ENCODE measurements around the gene ZNF521. TPM values are rescaled to one million over a fixed set of nuclear protein-coding genes. Genes with fewer than 3 reads are reported as not detected.

ZNF521 gene
- total RNA-seq, 2 donors from 2014 or later = 8.0 to 17.2 TPM

- Histone ChIP-seq H3K4me3 (peak overlapping the region; percentile 92), H3K27me3 (replicated peaks; ENCODE audit: insufficient read depth) (no peaks in the 10 kb centered on the region), H3K9me3 (no peaks in the 10 kb centered on the region), H3K27ac (peak overlapping the region in 1 of 2 donors; percentile 52), H3K4me1 (ENCODE audit: control insufficient read depth in 1 of 2, low read depth in 2 of 2) (peaks cover 4 to 14% of the 10 kb centered on the region in 2 donors), H3K36me3 (no peaks in the 10 kb centered on the region)
- TF ChIP-seq CTCF (IDR thresholded peaks at IDR 0.05) = no peak
- DNase-seq (ENCODE audit: low spot score) (no peak), ATAC-seq (ENCODE audit: insufficient number of reproducible peaks, low FRiP score, low read depth) (no peak)
Observed at GRCh38 chr18:25348386-25349130, 3.4 kb downstream of the ZNF521 start.

GRCh38 chr18:25346561-25346960, 5.4 kb downstream of the ZNF521 start:
- DNase-seq (ENCODE audit: low spot score) = no peak
- H3K9me3 ChIP-seq = no peaks in the 10 kb centered on the region
- H3K4me1 ChIP-seq (ENCODE audit: control insufficient read depth in 1 of 2, low read depth in 2 of 2) = peaks cover 4 to 14% of the 10 kb centered on the region in 2 donors
- H3K4me3 ChIP-seq = no peak overlapping the region
- no peak overlapping the region for H3K27ac ChIP-seq
- no peak for TF ChIP-seq CTCF (IDR thresholded peaks at IDR 0.05)
- no peaks in the 10 kb centered on the region for H3K36me3 ChIP-seq
- ATAC-seq (ENCODE audit: insufficient number of reproducible peaks, low FRiP score, low read depth) = no peak
- H3K27me3 ChIP-seq (replicated peaks; ENCODE audit: insufficient read depth) = no peaks in the 10 kb centered on the region

DNA sequence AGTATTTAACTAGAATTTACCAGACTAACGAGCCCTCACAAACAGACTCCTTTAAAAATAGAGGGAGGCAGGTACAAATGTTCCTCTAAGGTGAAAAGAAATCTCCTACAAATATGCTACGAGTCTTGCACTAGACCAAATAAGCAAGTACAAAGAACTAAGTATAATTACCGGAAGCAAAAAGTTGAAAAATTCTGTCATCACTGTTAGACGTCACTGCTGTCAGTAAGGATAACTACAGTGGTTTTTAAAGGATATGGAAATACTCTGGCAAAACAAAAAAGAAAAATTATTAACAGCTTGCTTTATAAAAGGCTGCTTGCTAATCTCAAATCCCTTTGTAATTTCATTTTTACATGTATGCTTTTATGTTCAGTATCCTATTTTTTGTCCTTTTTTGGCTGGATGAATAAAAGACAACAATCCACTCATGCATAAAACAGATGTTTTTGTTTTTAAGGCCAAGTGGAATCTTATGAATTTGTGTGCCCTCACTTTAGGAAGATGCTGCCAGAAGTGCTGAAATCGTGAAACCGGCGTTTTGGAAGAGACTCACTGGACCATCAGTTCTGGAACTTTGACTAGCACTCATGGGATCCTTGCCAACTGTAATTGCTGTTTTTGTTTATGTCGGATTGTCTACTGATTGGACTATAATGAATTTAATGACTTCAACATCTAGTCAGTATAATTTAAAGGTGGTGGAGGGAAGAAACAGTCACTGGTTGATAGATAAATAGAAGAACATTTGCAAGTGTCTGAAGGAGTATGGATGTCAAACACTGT, 6.7 kb downstream of the ZNF521 start:
- H3K27me3 ChIP-seq (replicated peaks; ENCODE audit: insufficient read depth) = no peaks in the 10 kb centered on the region
- H3K9me3 ChIP-seq = no peaks in the 10 kb centered on the region
- no peak overlapping the region for H3K27ac ChIP-seq
- no peak for ATAC-seq (ENCODE audit: insufficient number of reproducible peaks, low FRiP score, low read depth)
- H3K4me1 ChIP-seq (ENCODE audit: control insufficient read depth in 1 of 2, low read depth in 2 of 2) = peaks cover 3 to 9% of the 10 kb centered on the region in 2 donors
- H3K36me3 ChIP-seq = no peaks in the 10 kb centered on the region
- no peak for DNase-seq (ENCODE audit: low spot score)
- no peak overlapping the region for H3K4me3 ChIP-seq
- TF ChIP-seq CTCF (IDR thresholded peaks at IDR 0.05) = no peak

GRCh38 chr18:25341831-25342230, 10.1 kb downstream of the ZNF521 start:
- TF ChIP-seq CTCF (IDR thresholded peaks at IDR 0.05) = no peak
- Histone ChIP-seq H3K4me3 (no peak overlapping the region), H3K9me3 (no peaks in the 10 kb centered on the region), H3K27me3 (replicated peaks; ENCODE audit: insufficient read depth) (no peaks in the 10 kb centered on the region), H3K36me3 (no peaks in the 10 kb centered on the region), H3K4me1 (ENCODE audit: control insufficient read depth in 1 of 2, low read depth in 2 of 2) (no peaks in the 10 kb centered on the region), H3K27ac (no peak overlapping the region)
- ATAC-seq (ENCODE audit: insufficient number of reproducible peaks, low FRiP score, low read depth) = no peak
- no peak for DNase-seq (ENCODE audit: low spot score)

DNA sequence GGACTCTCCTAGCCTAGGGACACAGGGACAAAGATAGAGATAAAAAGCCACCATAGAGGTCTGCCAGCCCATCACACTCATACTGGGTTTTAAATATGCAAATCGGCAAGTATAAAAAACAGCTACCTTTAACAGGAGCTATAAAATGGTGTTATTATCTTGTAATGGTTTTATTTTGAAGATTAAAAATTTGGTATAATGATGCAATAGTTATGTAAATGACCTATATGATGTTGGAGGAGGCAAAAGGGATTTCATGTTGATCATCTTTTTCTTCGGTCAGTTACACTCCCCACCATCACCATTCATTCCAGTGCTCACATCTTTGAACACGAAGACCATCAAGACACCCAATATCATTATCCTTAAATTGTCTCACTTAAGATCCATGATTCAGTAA, 11.2 kb downstream of the ZNF521 start:
- no peaks in the 10 kb centered on the region for H3K4me1 ChIP-seq (ENCODE audit: control insufficient read depth in 1 of 2, low read depth in 2 of 2)
- H3K36me3 ChIP-seq = no peaks in the 10 kb centered on the region
- no peak overlapping the region for H3K27ac ChIP-seq
- no peak for DNase-seq (ENCODE audit: low spot score)
- TF ChIP-seq CTCF (IDR thresholded peaks at IDR 0.05) = no peak
- H3K9me3 ChIP-seq = no peaks in the 10 kb centered on the region
- no peak for ATAC-seq (ENCODE audit: insufficient number of reproducible peaks, low FRiP score, low read depth)
- H3K27me3 ChIP-seq (replicated peaks; ENCODE audit: insufficient read depth) = no peaks in the 10 kb centered on the region
- no peak overlapping the region for H3K4me3 ChIP-seq

All from thoracic aorta (tissue), 2 donors.